DND-41 (cell line): Measurements from ENCODE around the gene CACNA2D1.

Experiments used
- ATAC-seq: fragments of 200-7000 bp; cut with Tn5 transposase; 3 replicates; pipeline ENCODE4 v1.9.1; 2021; ENCODE audit warnings: low read depth; ENCODE audit not compliant: insufficient read depth
- DNase-seq: peaks from one replicate; pipeline ENCODE4 v3.0.0-alpha.2; 2020
- H2AFZ ChIP-seq: 2 replicates; pipeline ENCODE4 v1.6.0; 2012; ENCODE audit warnings: low read depth, low read length
- H3K27ac ChIP-seq: 2 replicates; pipeline ENCODE4 v1.5.1; 2012; ENCODE audit warnings: low read length, inconsistent platforms
- H3K27me3 ChIP-seq: fragments of 200-600 bp; sonication (generic); 2 replicates; pipeline ENCODE4 v1.6.0; 2012; ENCODE audit warnings: low read length, mild to moderate bottlenecking, inconsistent platforms; ENCODE audit not compliant: insufficient read depth, poor library complexity
- H3K36me3 ChIP-seq: 2 replicates; pipeline ENCODE4 v1.5.1; 2012; ENCODE audit warnings: low read length, inconsistent platforms; ENCODE audit not compliant: insufficient read depth
- H3K4me1 ChIP-seq: 2 replicates; pipeline ENCODE4 v1.5.1; 2012; ENCODE audit warnings: mild to moderate bottlenecking, low read length; ENCODE audit not compliant: insufficient read depth
- H3K4me2 ChIP-seq: 2 replicates; pipeline ENCODE4 v1.6.0; 2012; ENCODE audit warnings: mild to moderate bottlenecking, moderate library complexity, low read length, inconsistent platforms; ENCODE audit not compliant: insufficient read depth
- H3K4me3 ChIP-seq, 2 experiments: fragments of 200-600 bp in 1 of 2; shearing (Covaris generic) in 1 of 2; 2 replicates each; pipeline ENCODE4 v1.5.1; 2012 to 2016; ENCODE audit warnings: inconsistent platforms in 2 of 2, low read length in 2 of 2, mild to moderate bottlenecking in 2 of 2, low read depth in 1 of 2, moderate library complexity in 1 of 2
- H3K79me2 ChIP-seq: 2 replicates; pipeline ENCODE4 v1.6.0; 2012; ENCODE audit warnings: low read length, inconsistent platforms; ENCODE audit not compliant: insufficient read depth
- H3K9ac ChIP-seq: 2 replicates; pipeline ENCODE4 v1.6.0; 2012; ENCODE audit warnings: low read depth, mild to moderate bottlenecking, inconsistent platforms, low read length, moderate library complexity
- H3K9me3 ChIP-seq: 2 replicates; pipeline ENCODE4 v1.5.1; 2012; ENCODE audit warnings: low read length, moderate library complexity, mild to moderate bottlenecking, inconsistent platforms; ENCODE audit not compliant: insufficient read depth, severe bottlenecking
- H4K20me1 ChIP-seq: 2 replicates; pipeline ENCODE4 v1.6.0; 2012; ENCODE audit warnings: low read length; ENCODE audit not compliant: insufficient read depth
- EZH2 ChIP-seq: IDR thresholded peaks from 3 replicates; pipeline ENCODE4 v1.6.1; 2012; ENCODE audit warnings: borderline replicate concordance, low read depth, mild to moderate bottlenecking, moderate library complexity, low read length, inconsistent platforms; ENCODE audit not compliant: severe bottlenecking
- TF ChIP-seq, protein P1 (sequence below): IDR thresholded peaks from 2 replicates; pipeline ENCODE4 v1.5.1; 2012; ENCODE audit warnings: borderline replicate concordance, low read length, moderate library complexity, mild to moderate bottlenecking; ENCODE audit not compliant: poor library complexity, severe bottlenecking; ENCODE audit errors: extremely low read depth

The CACNA2D1 gene

GRCh38 chr7:82438521-82438920 lies 5.1 kb downstream of the CACNA2D1 start:
- Histone ChIP-seq H3K9ac (no peak overlapping the region), H3K9me3 (no peaks in the 10 kb centered on the region), H3K79me2 (no peaks in the 10 kb centered on the region), H2AFZ (no peak overlapping the region), H3K4me3 (no peak overlapping the region), H3K4me2 (no peak overlapping the region), H3K27ac (no peak overlapping the region), H3K36me3 (no peaks in the 10 kb centered on the region), H3K4me1 (no peaks in the 10 kb centered on the region), H3K27me3 (no peaks in the 10 kb centered on the region), H4K20me1 (no peaks in the 10 kb centered on the region)
- DNase-seq: no peak
- TF ChIP-seq EZH2: no peak
- TF ChIP-seq, protein P1, sequence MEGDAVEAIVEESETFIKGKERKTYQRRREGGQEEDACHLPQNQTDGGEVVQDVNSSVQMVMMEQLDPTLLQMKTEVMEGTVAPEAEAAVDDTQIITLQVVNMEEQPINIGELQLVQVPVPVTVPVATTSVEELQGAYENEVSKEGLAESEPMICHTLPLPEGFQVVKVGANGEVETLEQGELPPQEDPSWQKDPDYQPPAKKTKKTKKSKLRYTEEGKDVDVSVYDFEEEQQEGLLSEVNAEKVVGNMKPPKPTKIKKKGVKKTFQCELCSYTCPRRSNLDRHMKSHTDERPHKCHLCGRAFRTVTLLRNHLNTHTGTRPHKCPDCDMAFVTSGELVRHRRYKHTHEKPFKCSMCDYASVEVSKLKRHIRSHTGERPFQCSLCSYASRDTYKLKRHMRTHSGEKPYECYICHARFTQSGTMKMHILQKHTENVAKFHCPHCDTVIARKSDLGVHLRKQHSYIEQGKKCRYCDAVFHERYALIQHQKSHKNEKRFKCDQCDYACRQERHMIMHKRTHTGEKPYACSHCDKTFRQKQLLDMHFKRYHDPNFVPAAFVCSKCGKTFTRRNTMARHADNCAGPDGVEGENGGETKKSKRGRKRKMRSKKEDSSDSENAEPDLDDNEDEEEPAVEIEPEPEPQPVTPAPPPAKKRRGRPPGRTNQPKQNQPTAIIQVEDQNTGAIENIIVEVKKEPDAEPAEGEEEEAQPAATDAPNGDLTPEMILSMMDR: no peak
- no peak for ATAC-seq

DNA sequence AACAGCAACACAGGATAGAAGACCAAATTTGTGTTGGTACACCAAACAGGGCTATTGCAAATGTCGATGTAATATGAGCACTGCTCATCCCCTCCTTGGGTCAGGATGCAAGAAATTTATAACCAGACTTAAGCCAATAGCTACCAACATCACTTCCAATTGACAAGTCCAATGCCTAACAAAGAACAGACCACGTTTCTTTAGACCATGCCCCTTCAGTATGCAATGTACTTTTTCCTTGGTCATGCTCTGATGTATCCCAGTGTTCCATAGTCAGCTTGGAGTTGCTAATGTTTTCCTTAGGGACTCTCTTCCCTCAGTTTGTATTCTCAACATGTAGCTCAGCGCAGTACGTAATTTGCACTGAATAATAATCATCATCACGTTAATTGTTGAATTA lies 7.8 kb downstream of the CACNA2D1 start:
- Histone ChIP-seq H3K27me3 (no peaks in the 10 kb centered on the region), H3K27ac (no peak overlapping the region), H3K9me3 (no peaks in the 10 kb centered on the region), H3K4me1 (no peaks in the 10 kb centered on the region), H3K79me2 (no peaks in the 10 kb centered on the region), H3K9ac (no peak overlapping the region), H3K36me3 (no peaks in the 10 kb centered on the region), H4K20me1 (no peaks in the 10 kb centered on the region), H3K4me2 (no peak overlapping the region), H2AFZ (no peak overlapping the region), H3K4me3 (no peak overlapping the region)
- TF ChIP-seq, protein P1: no peak
- TF ChIP-seq EZH2: no peak
- no peak for DNase-seq
- no peak for ATAC-seq

GRCh38 chr7:82434275-82435022 lies 9.1 kb downstream of the CACNA2D1 start:
- H3K9ac ChIP-seq: no peak overlapping the region
- no peaks in the 10 kb centered on the region for H3K4me1 ChIP-seq
- no peaks in the 10 kb centered on the region for H3K9me3 ChIP-seq
- TF ChIP-seq, protein P1: no peak
- TF ChIP-seq EZH2: no peak
- no peaks in the 10 kb centered on the region for H3K36me3 ChIP-seq
- H3K27me3 ChIP-seq: no peaks in the 10 kb centered on the region
- no peaks in the 10 kb centered on the region for H3K79me2 ChIP-seq
- no peak overlapping the region for H3K4me2 ChIP-seq
- H4K20me1 ChIP-seq: no peaks in the 10 kb centered on the region
- DNase-seq (no peak), ATAC-seq (no peak)
- H2AFZ ChIP-seq: no peak overlapping the region
- no peak overlapping the region for H3K27ac ChIP-seq
- no peak overlapping the region for H3K4me3 ChIP-seq
